Smooth muscle cell (in vitro differentiated cells): Measurements from ENCODE around the gene GRID2IP. TPM values are rescaled to one million over a fixed set of nuclear protein-coding genes. Genes with fewer than 3 reads are reported as not detected.

Experiments
- DNase-seq: peaks from one replicate; lab custom pipeline; 2025; ENCODE audit not compliant: unreplicated experiment; lab: John Stamatoyannopoulos, UW
- H2AFZ ChIP-seq: fragments of 200-600 bp; sonication (generic); 2 replicates; pipeline ENCODE4 v1.6.0; 2016; ENCODE audit warnings: antibody characterized with exemption, low read depth, mild to moderate bottlenecking
- H3F3A ChIP-seq: fragments of 200-600 bp; sonication (generic); 2 replicates; pipeline ENCODE4 v1.6.0; 2017; ENCODE audit warnings: antibody characterized with exemption, low read depth
- H3K27ac ChIP-seq: fragments of 200-600 bp; sonication (generic); 2 replicates; pipeline ENCODE4 v1.5.1; 2016; ENCODE audit warnings: low read depth, mild to moderate bottlenecking
- H3K27me3 ChIP-seq: fragments of 200-600 bp; sonication (generic); 2 replicates; pipeline ENCODE4 v1.6.1; 2016; ENCODE audit warnings: low read depth, mild to moderate bottlenecking
- H3K36me3 ChIP-seq: fragments of 200-600 bp; sonication (generic); 2 replicates; pipeline ENCODE4 v1.5.1; 2016; ENCODE audit warnings: low read depth
- H3K4me1 ChIP-seq: fragments of 200-600 bp; sonication (generic); 2 replicates; pipeline ENCODE4 v1.5.1; 2016; ENCODE audit warnings: low read depth
- H3K4me2 ChIP-seq: fragments of 200-600 bp; sonication (generic); 2 replicates; pipeline ENCODE4 v1.6.0; 2016; ENCODE audit warnings: mild to moderate bottlenecking
- H3K4me3 ChIP-seq: fragments of 200-600 bp; sonication (generic); 2 replicates; pipeline ENCODE4 v1.5.1; 2016; ENCODE audit warnings: mild to moderate bottlenecking
- H3K79me2 ChIP-seq: fragments of 200-600 bp; sonication (generic); 2 replicates; pipeline ENCODE4 v1.6.0; 2016; ENCODE audit warnings: low read depth, mild to moderate bottlenecking
- H3K9ac ChIP-seq: fragments of 200-600 bp; sonication (generic); 2 replicates; pipeline ENCODE4 v1.6.0; 2016; ENCODE audit warnings: low read depth
- H3K9me3 ChIP-seq: fragments of 200-600 bp; sonication (generic); replicated peaks from 2 replicates; pipeline ENCODE4 v1.5.1; 2016; ENCODE audit warnings: low read depth
- H4K20me1 ChIP-seq: fragments of 200-600 bp; sonication (generic); 2 replicates; pipeline ENCODE4 v1.6.0; 2016; ENCODE audit warnings: low read depth
- CTCF ChIP-seq: fragments of 200-600 bp; sonication (generic); IDR thresholded peaks from 2 replicates; pipeline ENCODE4 v1.5.1; 2017; ENCODE audit warnings: borderline replicate concordance, mild to moderate bottlenecking, antibody characterized with exemption; ENCODE audit not compliant: insufficient read depth, poor library complexity, severe bottlenecking
- WGBS: methylation state at CpG from one replicate; pipeline ENCODE4 v1.1.7; 2016; ENCODE audit warnings: low lambda C conversion rate; 5-methylcytosine and 5-hydroxymethylcytosine counted together
- polyA plus RNA-seq: library from polyadenylated mRNA; unstranded; fragments of >200 nt; fragmentation: Nextera tagmentation; extraction: Ambion mirVana; gene quantifications from 2 replicates; pipeline ENCODE4 v1.2.1, GENCODE V29; 2016
- total RNA-seq: library from RNA; depleted of rRNA; stranded (reverse); fragments of >200 nt; gene quantifications from 2 replicates; pipeline ENCODE4 v1.2.3, GENCODE V29; 2014

The GRID2IP gene
- total and polyA plus RNA-seq, 2 experiments from 2014 or later = not detected

GRCh38 chr7:6508539-6508938 is 42.7 kb downstream of the GRID2IP start:
- TF ChIP-seq CTCF = no peak
- WGBS = 100% methylated on average over 6 of the region's 6 CpGs
- no peak overlapping the region for H3K4me2 ChIP-seq
- no peaks in the 10 kb centered on the region for H3K9me3 ChIP-seq
- H3K36me3 ChIP-seq = no peaks in the 10 kb centered on the region
- H3K27ac ChIP-seq = no peak overlapping the region
- no peaks in the 10 kb centered on the region for H3K27me3 ChIP-seq
- no peak for DNase-seq
- no peaks in the 10 kb centered on the region for H3F3A ChIP-seq
- no peak overlapping the region for H2AFZ ChIP-seq
- H4K20me1 ChIP-seq = no peaks in the 10 kb centered on the region
- H3K9ac ChIP-seq = no peak overlapping the region
- H3K4me1 ChIP-seq = no peaks in the 10 kb centered on the region
- no peaks in the 10 kb centered on the region for H3K79me2 ChIP-seq
- no peak overlapping the region for H3K4me3 ChIP-seq

- H2AFZ ChIP-seq = no peak overlapping the region
- no peak overlapping the region for H3K9ac ChIP-seq
- H3K9me3 ChIP-seq = no peaks in the 10 kb centered on the region
- no peak overlapping the region for H3K27ac ChIP-seq
- H3K4me2 ChIP-seq = no peak overlapping the region
- no peaks in the 10 kb centered on the region for H3K27me3 ChIP-seq
- no peaks in the 10 kb centered on the region for H3K4me1 ChIP-seq
- no peaks in the 10 kb centered on the region for H3K36me3 ChIP-seq
- no peaks in the 10 kb centered on the region for H3K79me2 ChIP-seq
- no peaks in the 10 kb centered on the region for H4K20me1 ChIP-seq
- TF ChIP-seq CTCF = no peak
- no peaks in the 10 kb centered on the region for H3F3A ChIP-seq
- no peak for DNase-seq
- 95% methylated on average over 10 of the region's 16 CpGs for whole genome bisulfite sequencing
- H3K4me3 ChIP-seq = no peak overlapping the region
These were observed 43.4 kb downstream of the GRID2IP start for GRCh38 chr7:6507906-6508305.

GRCh38 chr7:6505685-6506559 is 45.3 kb downstream of the GRID2IP start:
- Histone ChIP-seq H3K4me1 (no peaks in the 10 kb centered on the region), H4K20me1 (no peaks in the 10 kb centered on the region), H3K9me3 (no peaks in the 10 kb centered on the region), H3K27ac (no peak overlapping the region), H3K9ac (no peak overlapping the region), H3K36me3 (no peaks in the 10 kb centered on the region), H3K4me3 (no peak overlapping the region), H3K27me3 (no peaks in the 10 kb centered on the region), H3K4me2 (no peak overlapping the region), H2AFZ (no peak overlapping the region), H3F3A (no peaks in the 10 kb centered on the region), H3K79me2 (no peaks in the 10 kb centered on the region)
- no peak for TF ChIP-seq CTCF
- DNase-seq = no peak
- WGBS = 88% methylated on average over 20 of the region's 20 CpGs

GRCh38 chr7:6504996-6505395 is 46.3 kb downstream of the GRID2IP start:
- Histone ChIP-seq H3K79me2 (no peaks in the 10 kb centered on the region), H3K27me3 (no peaks in the 10 kb centered on the region), H3K4me3 (peak overlapping the region; percentile 81), H3K9me3 (no peaks in the 10 kb centered on the region), H2AFZ (no peak overlapping the region), H3K9ac (no peak overlapping the region), H3K4me2 (peak overlapping the region; percentile 89), H3F3A (no peaks in the 10 kb centered on the region), H4K20me1 (no peaks in the 10 kb centered on the region), H3K4me1 (no peaks in the 10 kb centered on the region), H3K27ac (no peak overlapping the region), H3K36me3 (no peaks in the 10 kb centered on the region)
- TF ChIP-seq CTCF = no peak
- WGBS = 46% methylated on average over 9 of the region's 9 CpGs
- DNase-seq = no peak
